ENCODE data around the gene FOSL2. TPM values are rescaled to one million over a fixed set of nuclear protein-coding genes. Genes with fewer than 3 reads are reported as not detected.

Gene FOSL2
- total RNA-seq, 3 donors from 2014 or later, result 106 to 116 (median 116) TPM

DNA sequence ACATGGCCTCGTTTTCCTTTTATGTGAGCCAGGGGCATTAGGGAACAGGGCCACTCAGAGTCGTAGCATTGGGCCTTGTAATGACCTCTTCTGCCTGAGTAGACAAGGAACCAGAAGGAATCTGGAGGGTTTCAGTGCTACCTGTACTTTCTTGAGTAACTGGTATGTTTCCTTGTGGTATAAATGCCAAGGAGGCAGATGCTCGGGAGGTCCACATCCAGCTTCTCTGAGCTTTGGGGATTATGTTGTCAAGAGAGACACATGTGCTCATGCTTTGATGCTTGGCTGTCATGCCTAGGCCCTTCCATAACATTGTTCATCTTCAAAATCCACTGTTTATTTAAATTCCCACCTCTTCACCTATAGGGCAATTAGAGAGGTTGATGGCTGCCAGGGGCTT is 26.3 kb downstream of the FOSL2 start:
- no peak overlapping the region for H3K27ac ChIP-seq

DNA sequence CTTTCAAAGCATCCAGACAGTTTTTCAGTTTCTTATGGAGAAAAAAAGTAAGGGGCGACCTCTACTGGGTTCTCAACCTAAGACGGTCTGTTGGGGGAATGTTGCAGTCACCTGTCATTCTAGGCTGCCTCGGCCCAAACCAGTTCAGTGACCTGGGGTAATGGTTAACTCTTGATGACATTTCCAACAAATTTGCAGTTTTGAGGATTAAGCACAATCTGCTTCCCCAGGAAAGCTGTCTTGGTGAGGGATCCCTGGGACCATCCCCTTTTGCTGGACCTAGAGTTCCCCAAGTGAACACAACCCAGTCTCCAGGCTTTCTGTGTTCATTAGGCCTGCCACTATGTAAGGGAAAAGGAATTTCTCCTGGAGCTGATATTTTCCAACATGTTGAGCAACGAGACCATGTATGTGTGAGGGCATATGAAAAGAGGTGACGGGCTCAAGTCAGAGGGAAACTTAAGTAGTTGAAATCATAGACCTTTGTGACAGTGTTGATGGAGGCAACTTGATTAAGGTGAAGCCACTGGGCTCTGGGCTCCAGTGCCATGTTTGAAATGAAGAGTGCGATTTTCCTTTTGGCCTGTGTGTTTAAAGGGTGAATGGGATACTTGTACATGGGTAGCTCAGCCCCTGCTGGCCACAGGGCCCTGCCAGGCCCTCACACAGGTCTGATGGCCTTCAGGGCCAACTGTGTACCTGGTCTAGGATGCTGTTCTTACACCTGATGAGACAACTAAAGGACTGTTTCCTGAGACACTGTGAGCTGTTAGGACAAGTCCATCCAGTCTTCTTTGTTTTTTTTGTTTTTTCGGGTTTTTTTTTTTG is 27.0 kb downstream of the FOSL2 start:
- intact Hi-C loops (cut with DNase I; ENCODE audit: low total_unique reads), result no loop called here
- Histone ChIP-seq H3K27ac (peak overlapping the region in 1 of 2 donors; percentile 29), H3K4me3 (no peak overlapping the region), H3K27me3 (no peaks in the 10 kb centered on the region), H3K4me1 (peaks cover 0 to 5% of the 10 kb centered on the region in 2 donors), H3K36me3 (no peaks in the 10 kb centered on the region), H3K9me3 (no peaks in the 10 kb centered on the region)
- DNase-seq (ENCODE audit: low spot score in 2 of 2), result no peak
- no peak for TF ChIP-seq POLR2A (IDR thresholded peaks at IDR 0.05)
- TF ChIP-seq, protein P1, sequence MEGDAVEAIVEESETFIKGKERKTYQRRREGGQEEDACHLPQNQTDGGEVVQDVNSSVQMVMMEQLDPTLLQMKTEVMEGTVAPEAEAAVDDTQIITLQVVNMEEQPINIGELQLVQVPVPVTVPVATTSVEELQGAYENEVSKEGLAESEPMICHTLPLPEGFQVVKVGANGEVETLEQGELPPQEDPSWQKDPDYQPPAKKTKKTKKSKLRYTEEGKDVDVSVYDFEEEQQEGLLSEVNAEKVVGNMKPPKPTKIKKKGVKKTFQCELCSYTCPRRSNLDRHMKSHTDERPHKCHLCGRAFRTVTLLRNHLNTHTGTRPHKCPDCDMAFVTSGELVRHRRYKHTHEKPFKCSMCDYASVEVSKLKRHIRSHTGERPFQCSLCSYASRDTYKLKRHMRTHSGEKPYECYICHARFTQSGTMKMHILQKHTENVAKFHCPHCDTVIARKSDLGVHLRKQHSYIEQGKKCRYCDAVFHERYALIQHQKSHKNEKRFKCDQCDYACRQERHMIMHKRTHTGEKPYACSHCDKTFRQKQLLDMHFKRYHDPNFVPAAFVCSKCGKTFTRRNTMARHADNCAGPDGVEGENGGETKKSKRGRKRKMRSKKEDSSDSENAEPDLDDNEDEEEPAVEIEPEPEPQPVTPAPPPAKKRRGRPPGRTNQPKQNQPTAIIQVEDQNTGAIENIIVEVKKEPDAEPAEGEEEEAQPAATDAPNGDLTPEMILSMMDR (IDR thresholded peaks at IDR 0.05), result no peak
- TF ChIP-seq POLR2AphosphoS5 (IDR thresholded peaks at IDR 0.05), result no peak

More for the DNA sequence above, 26.3 kb downstream of the FOSL2 start:
- intact Hi-C loops (cut with DNase I; ENCODE audit: low total_unique reads), result no loop called here
- DNase-seq (ENCODE audit: low spot score in 2 of 2), result no peak
- Histone ChIP-seq H3K9me3 (no peaks in the 10 kb centered on the region), H3K27me3 (no peaks in the 10 kb centered on the region), H3K4me3 (no peak overlapping the region), H3K4me1 (peaks cover 0 to 10% of the 10 kb centered on the region in 2 donors), H3K36me3 (no peaks in the 10 kb centered on the region)
- TF ChIP-seq, protein P1 (IDR thresholded peaks at IDR 0.05), result no peak
- TF ChIP-seq POLR2A (IDR thresholded peaks at IDR 0.05) (no peak), POLR2AphosphoS5 (IDR thresholded peaks at IDR 0.05) (no peak)

DNA sequence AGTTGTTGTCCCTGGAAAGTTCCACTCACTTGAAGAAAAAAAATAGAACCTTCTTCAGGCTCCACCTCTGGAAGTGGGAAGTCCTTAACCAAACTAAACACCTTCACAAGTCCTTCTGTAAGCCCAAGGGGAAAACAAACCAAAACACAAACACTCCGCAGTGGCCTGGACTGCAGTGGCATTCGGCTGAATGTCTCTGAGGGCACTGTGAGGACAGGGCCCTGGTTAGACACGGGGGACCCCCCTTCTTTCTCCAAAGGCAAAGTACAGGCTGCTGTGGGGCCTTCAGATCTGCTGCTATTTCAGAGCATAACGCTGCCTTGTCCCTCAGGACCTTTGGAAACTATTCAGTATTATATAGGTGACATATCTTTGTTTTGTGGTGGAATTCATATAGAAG is 28.1 kb downstream of the FOSL2 start:
- no peak overlapping the region for H3K27ac ChIP-seq
- intact Hi-C loops (cut with DNase I; ENCODE audit: low total_unique reads), result no loop called here

DNA sequence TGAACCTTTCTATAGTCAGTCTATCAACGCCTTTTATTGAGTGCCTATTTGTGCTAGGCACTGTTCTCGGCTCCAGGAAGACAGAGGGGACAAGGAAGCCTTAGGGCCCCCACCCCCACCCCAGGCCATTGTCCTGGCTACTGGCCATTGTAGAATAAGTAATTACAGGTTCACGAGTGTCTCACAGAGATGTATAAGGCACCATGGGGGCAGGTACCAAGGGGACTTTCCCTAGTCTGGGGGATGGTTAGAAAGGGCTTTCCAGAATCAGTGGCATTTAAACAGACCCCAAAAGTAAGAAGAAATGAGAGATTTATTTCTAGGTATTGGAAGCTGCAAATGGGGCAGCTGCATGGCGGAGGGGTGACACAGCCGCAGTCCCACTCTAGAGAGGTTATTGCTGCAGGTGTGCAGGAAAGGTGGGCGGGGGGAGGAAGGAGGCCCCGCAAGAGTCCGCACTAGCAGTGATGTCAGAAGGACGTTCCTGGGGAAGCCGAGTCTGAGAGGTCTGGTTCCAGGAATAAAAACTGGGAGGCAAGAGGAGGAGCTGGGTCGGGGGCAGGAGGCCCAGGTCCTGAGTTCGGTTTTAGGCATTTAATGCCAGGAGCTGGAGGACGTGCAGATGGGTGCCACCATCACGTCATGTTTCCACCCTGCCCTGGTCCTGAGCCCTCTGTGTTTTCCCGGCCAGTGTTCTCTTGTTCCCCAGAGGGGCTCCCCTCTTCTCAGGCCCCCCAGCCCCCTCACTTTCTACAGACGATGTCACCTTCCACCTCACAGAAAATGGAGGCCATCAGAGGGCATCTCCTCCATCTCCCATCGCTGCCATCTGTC is 30.5 kb downstream of the FOSL2 start:
- no peak for DNase-seq (ENCODE audit: low spot score in 2 of 2)
- Histone ChIP-seq H3K4me1 (no peaks in the 10 kb centered on the region), H3K36me3 (no peaks in the 10 kb centered on the region), H3K27me3 (no peaks in the 10 kb centered on the region), H3K9me3 (no peaks in the 10 kb centered on the region), H3K4me3 (no peak overlapping the region), H3K27ac (no peak overlapping the region)
- no peak for TF ChIP-seq POLR2A (IDR thresholded peaks at IDR 0.05)
- intact Hi-C loops (cut with DNase I; ENCODE audit: low total_unique reads), result no loop called here

More for the DNA sequence above, 28.1 kb downstream of the FOSL2 start:
- Histone ChIP-seq H3K27me3 (no peaks in the 10 kb centered on the region), H3K9me3 (no peaks in the 10 kb centered on the region), H3K36me3 (no peaks in the 10 kb centered on the region), H3K4me1 (no peaks in the 10 kb centered on the region), H3K4me3 (no peak overlapping the region)
- TF ChIP-seq POLR2A (IDR thresholded peaks at IDR 0.05) (no peak), POLR2AphosphoS5 (IDR thresholded peaks at IDR 0.05) (no peak)
- TF ChIP-seq, protein P1 (IDR thresholded peaks at IDR 0.05), result no peak
- DNase-seq (ENCODE audit: low spot score in 2 of 2), result no peak

DNA sequence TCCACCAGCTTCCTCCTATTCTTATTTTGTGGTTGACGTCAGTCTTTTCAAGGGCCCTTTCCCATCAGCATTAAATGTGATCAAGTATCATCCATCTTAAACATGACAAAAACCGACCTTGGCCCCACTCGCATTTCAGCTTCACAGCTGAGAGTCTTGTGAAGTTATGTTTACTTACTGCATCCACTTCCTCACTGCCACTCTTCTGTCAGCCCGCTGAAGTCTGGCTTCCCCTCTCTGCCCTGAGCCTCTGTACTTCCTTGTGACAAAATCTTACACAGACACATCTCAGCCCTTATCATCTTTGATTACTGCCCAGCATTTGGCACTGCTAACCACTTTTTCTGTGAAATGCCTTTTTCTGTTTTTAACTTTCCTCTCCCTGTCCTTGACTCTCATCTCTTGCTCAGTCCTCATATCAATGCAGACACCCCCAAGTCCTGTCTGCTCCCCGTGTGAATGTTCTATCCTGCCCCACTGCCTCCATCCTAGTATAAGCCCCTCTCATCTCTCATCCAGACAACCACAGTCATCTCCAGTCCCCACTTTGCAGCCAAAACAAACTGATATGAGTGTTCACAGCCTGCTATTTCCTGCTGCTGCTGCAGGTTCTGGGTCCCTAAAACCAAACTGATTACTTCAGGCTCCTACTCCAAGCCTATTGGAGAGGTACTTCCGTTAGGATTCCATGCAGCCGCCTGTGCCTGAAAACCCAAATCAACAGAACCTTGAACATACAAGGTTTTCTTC is 31.4 kb downstream of the FOSL2 start:
- H3K27ac ChIP-seq, result no peak overlapping the region
- no peaks in the 10 kb centered on the region for H3K36me3 ChIP-seq
- intact Hi-C loops (cut with DNase I; ENCODE audit: low total_unique reads), result no loop called here
- H3K4me3 ChIP-seq, result no peak overlapping the region
- TF ChIP-seq, protein P1 (IDR thresholded peaks at IDR 0.05), result no peak
- TF ChIP-seq POLR2AphosphoS5 (IDR thresholded peaks at IDR 0.05), result no peak
- TF ChIP-seq POLR2A (IDR thresholded peaks at IDR 0.05), result no peak
- DNase-seq (ENCODE audit: low spot score in 2 of 2), result no peak
- H3K27me3 ChIP-seq, result no peaks in the 10 kb centered on the region
- no peaks in the 10 kb centered on the region for H3K9me3 ChIP-seq
- no peaks in the 10 kb centered on the region for H3K4me1 ChIP-seq

All from breast epithelium (tissue), 4 donors.